Neutrophil (primary cell): Measurements from ENCODE around the gene LRBA.

ENCODE experiments used
- H3K27ac ChIP-seq: fragments of 200-600 bp; sonication (generic); 2 replicates; pipeline ENCODE4 v1.5.1; 2016; ENCODE audit warnings: mild to moderate bottlenecking, moderate library complexity
- H3K27me3 ChIP-seq: fragments of 200-600 bp; sonication (generic); 2 replicates; pipeline ENCODE4 v1.6.0; 2016; ENCODE audit warnings: mild to moderate bottlenecking
- H3K36me3 ChIP-seq: fragments of 200-600 bp; sonication (generic); 2 replicates; pipeline ENCODE4 v1.5.1; 2017
- H3K4me1 ChIP-seq, 2 experiments: fragments of 200-600 bp in 1 of 2; sonication (generic) in 1 of 2; 1 replicate in 1 of 2; 2 replicates in 1 of 2; pipeline versions ENCODE4 v1.5.1 to v1.6.1; 2013 to 2016; ENCODE audit warnings: low read depth in 1 of 2, low read length in 1 of 2, mild to moderate bottlenecking in 1 of 2, moderate library complexity in 1 of 2; ENCODE audit not compliant: control insufficient read depth in 1 of 2, insufficient read depth in 1 of 2
- H3K4me3 ChIP-seq, 2 experiments: fragments of 200-600 bp in 1 of 2; sonication (generic) in 1 of 2; 1 replicate in 1 of 2; 2 replicates in 1 of 2; pipeline ENCODE4 v1.5.1; 2013 to 2016; ENCODE audit warnings: low read depth in 1 of 2, low read length in 1 of 2, mild to moderate bottlenecking in 1 of 2, moderate library complexity in 1 of 2
- H3K9me3 ChIP-seq: fragments of 200-600 bp; sonication (generic); 2 replicates; pipeline ENCODE4 v1.5.1; 2016
- CTCF ChIP-seq: fragments of 200-600 bp; sonication (generic); IDR thresholded peaks from 2 replicates; pipeline ENCODE4 v1.5.1; 2016; ENCODE audit warnings: antibody characterized with exemption

LRBA gene

DNA sequence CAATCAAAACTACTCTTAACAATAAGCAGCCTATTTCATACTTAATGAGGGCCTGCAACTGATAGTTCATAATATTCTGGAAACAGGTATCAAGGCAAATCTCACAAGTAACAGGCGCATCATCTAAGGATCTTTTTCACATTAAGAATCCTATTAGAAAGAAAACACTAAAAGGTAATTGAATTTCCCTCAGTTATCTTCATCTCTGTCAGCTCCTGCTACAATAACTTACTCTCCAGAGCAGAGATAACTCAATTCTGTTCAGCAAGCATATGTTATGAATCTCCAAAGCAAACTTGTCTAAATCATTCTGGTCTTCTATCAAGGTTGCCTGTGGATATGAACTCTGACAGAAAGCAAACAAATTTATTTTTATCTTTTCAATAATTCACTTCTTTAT lies 307.1 kb downstream of the LRBA start:
- Histone ChIP-seq H3K36me3 (no peaks in the 10 kb centered on the region), H3K27me3 (no peaks in the 10 kb centered on the region), H3K4me1 (no peaks in the 10 kb centered on the region), H3K4me3 (no peak overlapping the region), H3K9me3 (no peaks in the 10 kb centered on the region), H3K27ac (no peak overlapping the region)
- TF ChIP-seq CTCF, result no peak

GRCh38 chr4:150699599-150699998 lies 315.5 kb downstream of the LRBA start:
- no peak overlapping the region for H3K27ac ChIP-seq
- no peaks in the 10 kb centered on the region for H3K36me3 ChIP-seq
- H3K9me3 ChIP-seq, result no peaks in the 10 kb centered on the region
- H3K4me3 ChIP-seq, result no peak overlapping the region
- no peaks in the 10 kb centered on the region for H3K27me3 ChIP-seq
- H3K4me1 ChIP-seq, result no peaks in the 10 kb centered on the region
- TF ChIP-seq CTCF, result no peak

GRCh38 chr4:150695162-150695561 lies 319.9 kb downstream of the LRBA start:
- Histone ChIP-seq H3K9me3 (no peaks in the 10 kb centered on the region), H3K27me3 (no peaks in the 10 kb centered on the region), H3K4me1 (no peaks in the 10 kb centered on the region), H3K36me3 (no peaks in the 10 kb centered on the region), H3K27ac (no peak overlapping the region), H3K4me3 (no peak overlapping the region)
- no peak for TF ChIP-seq CTCF

GRCh38 chr4:150694438-150694837 lies 320.6 kb downstream of the LRBA start:
- H3K4me3 ChIP-seq, result no peak overlapping the region
- H3K36me3 ChIP-seq, result no peaks in the 10 kb centered on the region
- no peaks in the 10 kb centered on the region for H3K9me3 ChIP-seq
- H3K4me1 ChIP-seq, result no peaks in the 10 kb centered on the region
- no peak for TF ChIP-seq CTCF
- H3K27ac ChIP-seq, result no peak overlapping the region
- no peaks in the 10 kb centered on the region for H3K27me3 ChIP-seq

DNA sequence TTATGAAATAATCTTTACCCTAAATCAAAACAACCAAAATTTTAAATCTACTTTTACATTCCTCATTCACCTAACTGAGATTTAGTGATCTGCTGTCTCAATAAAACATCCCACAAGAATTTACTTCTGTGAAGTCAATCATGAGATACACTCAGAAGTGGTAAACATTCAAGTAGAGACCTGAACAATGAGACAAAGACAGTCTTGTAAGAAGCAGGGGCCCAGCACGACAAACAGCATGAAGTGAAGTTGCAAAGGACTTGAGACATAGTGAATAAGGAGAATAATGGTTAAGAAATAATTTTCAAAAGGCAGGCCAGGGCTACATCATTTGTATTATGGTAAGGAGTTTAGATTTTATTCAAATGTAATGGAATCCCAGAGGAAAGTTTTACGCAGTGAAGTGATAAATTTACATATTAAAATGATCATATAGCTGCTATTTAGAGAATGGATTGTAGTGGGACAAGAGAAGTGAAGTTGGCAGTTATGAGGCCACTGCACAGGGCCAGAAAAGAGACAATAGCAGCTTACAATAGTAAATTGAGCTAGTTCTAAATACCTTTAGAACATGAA lies 331.2 kb downstream of the LRBA start:
- no peaks in the 10 kb centered on the region for H3K36me3 ChIP-seq
- no peaks in the 10 kb centered on the region for H3K27me3 ChIP-seq
- H3K4me1 ChIP-seq, result no peaks in the 10 kb centered on the region
- TF ChIP-seq CTCF, result no peak
- H3K4me3 ChIP-seq, result no peak overlapping the region
- no peak overlapping the region for H3K27ac ChIP-seq
- no peaks in the 10 kb centered on the region for H3K9me3 ChIP-seq

DNA sequence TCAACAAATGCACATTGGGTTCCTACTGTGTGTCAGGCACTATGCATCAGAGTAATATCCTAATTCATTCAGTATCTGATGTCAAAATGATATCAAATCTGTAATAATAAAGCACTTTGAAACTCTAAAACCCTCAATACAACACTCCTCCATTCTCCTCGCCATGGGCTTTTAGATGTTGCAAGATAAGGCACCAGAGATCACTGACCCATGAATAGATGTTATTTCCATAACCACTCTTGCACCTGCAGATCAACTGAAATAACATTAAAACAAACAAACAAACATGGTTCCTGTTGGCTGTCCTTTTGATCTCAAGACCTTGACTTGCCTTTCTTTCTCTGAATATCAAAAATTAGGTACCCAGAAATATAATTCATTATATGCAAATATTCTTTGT lies 333.0 kb downstream of the LRBA start:
- no peaks in the 10 kb centered on the region for H3K36me3 ChIP-seq
- no peaks in the 10 kb centered on the region for H3K9me3 ChIP-seq
- no peaks in the 10 kb centered on the region for H3K4me1 ChIP-seq
- H3K4me3 ChIP-seq, result no peak overlapping the region
- H3K27me3 ChIP-seq, result no peaks in the 10 kb centered on the region
- no peak overlapping the region for H3K27ac ChIP-seq
- no peak for TF ChIP-seq CTCF
